C4-2B (cell line): ENCODE measurements around the gene EMID1.

Experiments used
- ZFX ChIP-seq: fragments of 450-650 bp; IDR thresholded peaks from 2 replicates; pipeline ENCODE4 v1.6.1; 2017
- TF ChIP-seq, protein P1 (sequence below): fragments of 450-650 bp; conservative IDR thresholded peaks from 2 replicates; pipeline ENCODE4 v1.5.1; 2017; ENCODE audit warnings: mild to moderate bottlenecking

DNA sequence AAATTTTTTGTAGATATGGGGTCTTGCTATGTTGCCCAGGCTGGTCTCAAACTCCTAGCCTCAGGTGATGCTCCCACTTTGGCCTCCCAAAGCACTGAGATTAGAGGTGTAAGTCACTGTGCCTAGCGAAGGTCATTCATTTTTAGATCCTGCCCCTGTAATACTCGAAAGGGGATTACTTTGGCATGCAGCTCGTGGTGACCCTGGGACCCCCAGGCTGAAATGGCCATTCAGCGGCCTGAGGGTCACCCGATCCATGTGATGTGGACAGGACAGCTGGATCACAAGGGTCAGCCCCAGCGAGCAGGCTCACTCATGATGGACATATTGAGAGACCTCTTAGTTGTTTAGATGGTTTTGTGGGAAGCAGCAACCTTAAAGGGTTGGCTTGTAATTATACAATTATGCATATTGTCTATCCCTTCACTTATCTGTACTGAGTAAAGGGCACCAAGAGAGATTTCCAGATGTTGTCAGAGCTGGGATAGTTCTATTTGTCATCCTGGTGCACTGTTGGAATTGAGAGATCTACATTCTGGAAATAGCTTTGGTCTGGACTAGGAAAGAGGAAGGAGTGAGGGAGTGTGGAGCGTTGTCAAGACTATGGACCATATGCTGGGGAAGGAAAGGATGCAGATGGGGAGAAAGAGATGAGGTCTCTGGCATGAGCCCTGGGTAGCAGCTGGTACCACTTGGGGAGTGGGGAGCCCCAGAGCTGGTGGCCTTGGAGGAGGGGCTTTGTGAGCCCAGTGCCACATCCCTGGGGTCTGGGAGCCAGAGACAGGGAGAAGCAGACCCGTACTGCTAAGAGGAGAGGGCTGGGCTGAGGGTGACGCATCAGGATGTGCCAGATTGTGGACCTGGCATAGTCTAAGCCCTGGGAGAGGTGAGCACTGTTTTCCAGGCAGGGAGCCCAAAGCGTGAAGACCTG, 46.5 kb downstream of the EMID1 start:
- TF ChIP-seq, protein P1, sequence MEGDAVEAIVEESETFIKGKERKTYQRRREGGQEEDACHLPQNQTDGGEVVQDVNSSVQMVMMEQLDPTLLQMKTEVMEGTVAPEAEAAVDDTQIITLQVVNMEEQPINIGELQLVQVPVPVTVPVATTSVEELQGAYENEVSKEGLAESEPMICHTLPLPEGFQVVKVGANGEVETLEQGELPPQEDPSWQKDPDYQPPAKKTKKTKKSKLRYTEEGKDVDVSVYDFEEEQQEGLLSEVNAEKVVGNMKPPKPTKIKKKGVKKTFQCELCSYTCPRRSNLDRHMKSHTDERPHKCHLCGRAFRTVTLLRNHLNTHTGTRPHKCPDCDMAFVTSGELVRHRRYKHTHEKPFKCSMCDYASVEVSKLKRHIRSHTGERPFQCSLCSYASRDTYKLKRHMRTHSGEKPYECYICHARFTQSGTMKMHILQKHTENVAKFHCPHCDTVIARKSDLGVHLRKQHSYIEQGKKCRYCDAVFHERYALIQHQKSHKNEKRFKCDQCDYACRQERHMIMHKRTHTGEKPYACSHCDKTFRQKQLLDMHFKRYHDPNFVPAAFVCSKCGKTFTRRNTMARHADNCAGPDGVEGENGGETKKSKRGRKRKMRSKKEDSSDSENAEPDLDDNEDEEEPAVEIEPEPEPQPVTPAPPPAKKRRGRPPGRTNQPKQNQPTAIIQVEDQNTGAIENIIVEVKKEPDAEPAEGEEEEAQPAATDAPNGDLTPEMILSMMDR: no peak
- TF ChIP-seq ZFX: no peak
